ENCODE results near the gene IFI30.
"Not testable (repeated sequence)": the region's sequence is repeated elsewhere in the genome, so short reads cannot be mapped to it uniquely, and the experiment has no call there.

DNA sequence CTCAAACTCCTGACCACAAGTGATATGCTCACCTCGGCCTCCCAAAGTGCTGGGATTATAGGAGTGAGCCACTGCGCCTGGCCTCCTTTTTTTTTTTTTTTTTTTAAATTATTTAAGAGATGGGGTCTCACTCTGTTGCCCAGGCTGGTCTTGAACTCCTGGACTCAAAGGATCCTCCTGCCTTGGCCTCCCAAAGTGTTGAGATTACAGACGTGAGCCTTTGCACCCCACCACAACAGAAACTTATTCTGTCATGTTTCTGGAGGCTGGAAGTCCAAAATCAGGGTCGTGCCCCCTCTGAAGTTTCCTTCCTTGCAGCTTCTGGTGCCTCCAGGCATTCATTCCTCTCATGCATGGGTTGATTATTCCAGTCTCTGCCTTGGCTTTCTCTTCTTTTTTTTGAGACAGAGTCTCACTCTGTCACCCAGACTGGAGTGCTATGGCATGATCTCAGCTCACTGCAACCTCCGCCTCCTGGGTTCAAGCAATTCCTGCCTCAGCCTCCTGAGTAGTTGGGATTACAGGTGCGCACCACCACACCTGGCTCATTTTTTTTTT is 14.5 kb upstream of the IFI30 start:
- not testable (repeated sequence) for TF ChIP-seq CTCF, POLR2A (IDR thresholded peaks at IDR 0.05)
